Vagina (tissue), 2 donors: ENCODE measurements around the gene CDAN1.

Source experiments
- POLR2A ChIP-seq, 2 donors: fragments of 450-650 bp; IDR thresholded peaks; one replicate each; pipeline ENCODE4 v1.6.1; 2017; ENCODE audit warnings: antibody characterized with exemption in 2 of 2, mild to moderate bottlenecking in 2 of 2, moderate library complexity in 2 of 2
- TF ChIP-seq, protein P1 (sequence below), 3 experiments: fragments of 450-650 bp in 2 of 3; fragments of 200-600 bp in 1 of 3; sonication (generic) in 1 of 3; IDR thresholded peaks; one replicate each; pipeline ENCODE4 v1.5.1; 2017 to 2019; ENCODE audit warnings: antibody characterized with exemption in 3 of 3, mild to moderate bottlenecking in 2 of 3, moderate library complexity in 2 of 3

DNA sequence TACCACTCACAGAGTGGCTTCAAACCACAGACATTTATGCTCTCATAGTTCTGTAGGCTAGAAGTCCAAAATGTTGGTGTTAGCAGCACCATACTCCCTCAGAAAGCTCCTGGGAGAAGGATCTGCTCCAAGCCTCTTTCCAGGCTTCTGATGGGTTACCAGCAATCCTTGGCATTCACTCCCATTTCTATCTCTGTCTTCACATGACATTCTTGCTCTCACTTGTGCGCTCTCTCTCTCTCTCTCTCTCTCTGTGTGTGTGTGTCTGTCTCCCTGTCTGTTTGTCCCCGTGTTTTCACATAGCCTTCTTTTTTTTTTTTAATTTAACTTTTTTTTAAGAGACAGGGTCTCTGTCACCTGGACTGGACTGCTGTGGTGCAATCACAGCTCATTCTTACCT is 26.3 kb downstream of the CDAN1 start:
- TF ChIP-seq POLR2A (IDR thresholded peaks at IDR 0.05) = no peak
- TF ChIP-seq, protein P1, sequence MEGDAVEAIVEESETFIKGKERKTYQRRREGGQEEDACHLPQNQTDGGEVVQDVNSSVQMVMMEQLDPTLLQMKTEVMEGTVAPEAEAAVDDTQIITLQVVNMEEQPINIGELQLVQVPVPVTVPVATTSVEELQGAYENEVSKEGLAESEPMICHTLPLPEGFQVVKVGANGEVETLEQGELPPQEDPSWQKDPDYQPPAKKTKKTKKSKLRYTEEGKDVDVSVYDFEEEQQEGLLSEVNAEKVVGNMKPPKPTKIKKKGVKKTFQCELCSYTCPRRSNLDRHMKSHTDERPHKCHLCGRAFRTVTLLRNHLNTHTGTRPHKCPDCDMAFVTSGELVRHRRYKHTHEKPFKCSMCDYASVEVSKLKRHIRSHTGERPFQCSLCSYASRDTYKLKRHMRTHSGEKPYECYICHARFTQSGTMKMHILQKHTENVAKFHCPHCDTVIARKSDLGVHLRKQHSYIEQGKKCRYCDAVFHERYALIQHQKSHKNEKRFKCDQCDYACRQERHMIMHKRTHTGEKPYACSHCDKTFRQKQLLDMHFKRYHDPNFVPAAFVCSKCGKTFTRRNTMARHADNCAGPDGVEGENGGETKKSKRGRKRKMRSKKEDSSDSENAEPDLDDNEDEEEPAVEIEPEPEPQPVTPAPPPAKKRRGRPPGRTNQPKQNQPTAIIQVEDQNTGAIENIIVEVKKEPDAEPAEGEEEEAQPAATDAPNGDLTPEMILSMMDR (IDR thresholded peaks at IDR 0.05) = no peak
